Activated CD4-positive, CD25-positive, alpha-beta regulatory T cell treated with anti-CD3 and anti-CD28 coated beads, Interleukin-2, amount 50 U/mL, for 24 hours (primary cell): ENCODE measurements around the gene ANKRD65.
"Not testable (repeated sequence)": the region's sequence is repeated elsewhere in the genome, so short reads cannot be mapped to it uniquely, and the experiment has no call there.

Source experiments
- ATAC-seq, 2 donors: fragments of 150-1000 bp; cut with Tn5 transposase; one replicate each; pipeline ENCODE4 v1.10.0; 2021; ENCODE audit warnings: mild to moderate bottlenecking in 1 of 2, moderate library complexity in 1 of 2

Gene ANKRD65

DNA sequence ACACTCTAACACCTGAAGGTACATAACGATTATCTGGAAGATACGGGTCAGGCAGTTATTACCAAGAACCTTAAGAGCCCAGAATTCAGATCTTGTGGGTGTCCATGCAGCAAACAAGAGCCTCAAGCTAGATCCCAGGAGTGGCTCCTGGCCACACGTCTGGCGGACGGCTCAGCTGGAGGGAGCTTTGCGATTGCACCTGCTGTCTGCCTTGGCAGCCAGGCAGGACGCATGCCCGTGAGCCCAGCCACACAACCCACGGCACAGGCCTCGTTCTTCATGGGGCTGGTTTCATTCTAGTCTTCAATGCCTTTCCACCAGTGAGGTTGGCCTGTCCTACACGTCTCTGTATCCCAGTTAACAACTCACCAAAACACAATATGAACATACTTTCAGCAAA lies 27.6 kb downstream of the ANKRD65 start:
- ATAC-seq: no peak

DNA sequence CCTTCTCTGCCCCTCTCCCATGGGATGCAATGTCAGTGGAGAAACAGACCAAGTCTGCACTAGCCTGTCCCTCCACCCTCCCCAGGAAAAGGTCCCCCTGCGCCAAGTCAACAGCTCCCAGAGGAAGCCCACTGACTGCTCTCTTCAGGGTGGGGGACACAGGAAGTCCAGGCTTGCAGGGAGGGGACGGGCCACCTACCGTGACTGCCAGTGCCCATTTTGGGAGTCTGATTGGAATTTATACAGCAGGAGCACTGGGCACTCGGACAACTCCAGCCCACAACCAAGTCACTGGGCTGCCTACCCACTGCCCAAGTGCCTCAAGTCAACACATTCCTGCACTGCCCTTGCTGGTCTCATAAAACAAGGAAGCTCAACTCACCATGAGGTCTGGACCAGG lies 28.1 kb downstream of the ANKRD65 start:
- ATAC-seq: no peak

DNA sequence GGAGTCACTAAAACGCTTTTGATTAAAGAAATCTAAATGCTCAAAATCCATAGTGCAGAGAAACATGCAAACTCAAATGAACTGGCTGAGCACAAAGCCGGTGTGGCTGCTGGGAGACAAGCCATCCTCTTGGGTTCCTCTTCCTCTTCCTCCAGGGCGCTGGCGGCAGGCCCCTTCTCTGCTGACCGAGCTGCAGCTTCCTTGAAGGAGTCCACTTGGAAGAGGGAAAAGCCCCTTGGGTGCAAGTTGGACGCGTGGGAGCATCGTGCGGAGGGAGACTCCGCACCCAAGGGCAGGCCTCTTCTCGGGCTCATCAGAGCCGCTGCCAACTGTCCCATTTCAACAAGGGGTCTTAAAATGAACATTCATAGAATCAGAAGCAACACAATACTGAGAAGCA lies 29.9 kb downstream of the ANKRD65 start:
- ATAC-seq: no peak

DNA sequence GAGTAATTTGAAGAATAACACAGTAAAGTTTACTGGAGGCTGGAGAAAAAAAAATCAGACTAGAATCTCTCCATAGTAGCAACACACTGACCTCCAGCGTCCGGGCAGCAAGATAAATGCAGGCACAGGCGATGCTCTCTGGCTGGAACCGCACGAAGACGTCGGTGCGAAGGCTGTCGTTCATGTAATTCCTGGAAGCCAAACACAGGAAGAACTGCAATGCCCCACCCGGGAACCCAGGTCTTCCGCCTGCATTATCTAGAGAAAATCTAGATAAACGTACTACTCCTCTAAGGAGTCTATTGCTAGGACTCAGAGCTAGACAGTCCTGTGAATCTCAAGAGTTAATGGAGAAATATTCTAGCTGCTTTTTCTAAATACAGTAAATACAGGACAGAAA lies 30.4 kb downstream of the ANKRD65 start:
- ATAC-seq: no peak

DNA sequence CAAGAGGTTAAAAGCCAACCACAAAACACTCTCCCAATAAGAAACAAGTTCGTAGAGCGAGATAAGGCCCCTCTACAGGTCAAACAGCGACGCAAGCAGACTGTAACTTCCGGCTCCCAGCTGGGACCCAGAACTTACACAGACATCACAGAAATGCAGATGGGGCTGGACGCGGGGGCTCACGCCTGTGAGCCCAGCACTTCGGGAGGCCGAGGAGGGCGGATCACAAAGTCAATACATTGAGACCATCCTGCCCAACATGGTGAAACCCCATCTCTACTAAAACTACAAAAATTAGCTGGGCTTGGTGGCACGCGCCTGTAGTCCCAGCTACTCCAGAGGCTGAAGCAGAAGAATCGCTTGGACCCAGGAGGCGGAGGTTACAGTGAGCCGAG lies 33.0 kb downstream of the ANKRD65 start:
- ATAC-seq: no peak

DNA sequence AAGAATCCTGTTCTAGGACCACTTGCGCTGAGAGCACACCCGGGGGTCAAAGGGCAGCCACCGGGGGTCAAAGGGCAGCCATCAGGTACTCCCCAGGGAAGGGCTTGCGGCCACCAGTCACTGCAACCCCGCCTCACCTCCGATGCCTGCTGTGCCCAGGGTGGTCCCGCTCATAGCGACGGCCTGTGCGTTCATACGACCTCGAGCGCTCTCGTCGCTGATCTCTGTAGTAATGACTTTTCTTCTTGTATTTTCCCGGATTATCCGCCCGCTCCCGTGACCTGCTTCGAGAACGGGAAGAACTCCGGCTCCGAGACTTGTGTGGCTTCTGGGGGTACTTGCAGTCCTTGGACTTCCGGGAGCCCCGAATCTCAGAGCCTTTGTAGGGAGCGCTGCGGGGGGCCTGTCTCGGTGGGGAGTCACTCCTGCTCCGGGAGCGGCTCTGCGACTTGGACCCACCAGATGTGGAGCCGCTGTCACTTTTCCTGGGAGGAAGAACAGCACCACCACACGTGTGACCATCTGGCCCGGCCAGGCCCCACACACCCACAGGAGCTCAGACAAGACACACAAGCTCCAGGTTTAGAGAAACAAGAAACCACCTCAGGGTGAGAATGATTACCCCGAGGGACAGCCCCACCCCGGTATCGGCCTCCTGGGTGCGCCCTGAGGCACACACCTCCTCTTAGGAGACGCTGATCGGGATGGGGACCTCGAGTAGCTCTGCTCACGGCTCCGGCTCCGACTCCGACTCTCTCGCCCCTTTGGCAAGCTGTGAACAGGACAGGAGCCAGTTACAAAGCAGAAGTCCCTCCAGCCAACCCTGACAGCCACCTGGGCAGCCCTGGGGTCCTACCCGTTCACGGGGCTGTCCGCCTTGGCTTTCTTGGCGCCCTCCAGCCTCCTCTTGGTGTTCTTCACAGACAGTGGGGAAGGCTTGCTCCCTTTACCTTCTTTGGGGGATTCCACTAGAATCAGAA lies 33.7 kb downstream of the ANKRD65 start:
- no peak for ATAC-seq

DNA sequence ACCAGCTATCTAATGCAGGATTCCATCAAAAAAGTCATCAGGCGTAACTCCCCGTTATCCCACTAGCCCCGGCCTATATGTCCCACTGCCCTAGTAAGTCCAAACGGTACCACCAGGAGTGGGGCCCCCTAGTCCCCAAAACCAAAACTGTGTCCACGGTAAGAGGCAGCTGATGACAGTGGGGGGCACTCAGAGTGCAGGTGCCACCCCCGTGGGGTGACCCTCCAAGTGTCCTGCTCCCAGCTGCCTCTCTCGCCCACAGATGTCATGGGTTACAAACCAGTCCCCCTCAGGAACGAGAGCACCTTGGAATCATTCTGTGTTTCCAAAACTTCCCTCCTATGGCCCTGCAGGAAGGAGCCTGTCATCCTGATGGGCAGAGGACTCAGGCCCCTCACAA lies 35.1 kb downstream of the ANKRD65 start:
- ATAC-seq: no peak

DNA sequence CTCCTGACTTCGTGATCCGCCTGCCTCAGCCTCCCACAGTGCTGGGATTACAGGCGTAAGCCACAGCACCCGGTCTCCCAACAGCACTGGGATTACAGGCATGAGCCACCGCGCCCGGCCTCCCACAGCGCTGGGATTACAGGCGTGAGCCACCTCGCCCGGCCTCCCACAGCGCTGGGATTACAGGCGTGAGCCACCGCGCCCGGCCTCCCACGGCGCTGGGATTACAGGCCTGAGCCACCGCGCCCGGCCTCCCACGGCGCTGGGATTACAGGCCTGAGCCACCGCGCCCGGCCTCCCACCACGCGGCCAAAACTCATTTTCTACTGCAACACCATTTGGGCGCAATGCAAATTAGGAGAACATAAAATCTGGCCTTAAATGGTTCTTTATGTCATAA lies 35.7 kb downstream of the ANKRD65 start:
- not testable (repeated sequence) for ATAC-seq

DNA sequence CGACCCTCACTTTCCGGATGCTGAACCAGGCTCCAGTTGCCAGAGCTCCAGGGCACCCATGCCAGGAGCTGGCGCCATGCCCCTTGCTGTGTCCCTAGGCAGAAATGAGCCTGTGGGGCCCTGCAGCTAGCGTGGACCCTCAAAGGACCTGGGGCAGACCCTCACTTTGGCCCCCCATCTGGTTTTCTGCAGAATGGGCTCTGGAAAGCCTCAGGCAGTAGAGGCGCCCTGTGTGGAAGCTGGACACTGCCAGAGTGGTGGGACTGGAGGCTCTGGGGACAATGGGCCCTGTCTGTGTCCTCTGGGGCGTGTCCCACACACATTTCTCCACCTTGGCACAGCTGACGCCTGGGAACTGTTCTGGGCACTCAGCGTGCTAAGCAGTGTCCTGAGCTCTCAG lies 39.8 kb downstream of the ANKRD65 start:
- no peak for ATAC-seq

DNA sequence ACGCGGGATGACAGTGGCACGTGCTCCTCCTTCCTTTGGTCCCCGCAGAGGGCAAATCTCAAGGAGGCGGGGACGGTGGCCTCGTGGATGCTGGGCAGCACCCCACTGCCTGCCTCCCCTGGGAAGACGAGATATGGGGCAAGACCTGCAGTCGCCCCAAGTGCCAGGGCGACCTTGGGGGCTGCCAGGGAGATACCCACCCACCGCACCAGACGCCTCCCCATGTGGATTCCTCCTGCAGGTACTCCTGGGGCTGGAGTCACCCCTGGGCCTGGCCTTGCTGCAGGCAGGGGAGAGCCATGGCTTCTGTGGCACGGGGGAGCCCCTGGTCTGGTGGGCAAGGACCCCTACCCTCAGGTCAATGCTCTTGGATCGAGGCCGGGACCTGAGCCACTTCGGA lies 40.2 kb downstream of the ANKRD65 start:
- ATAC-seq: no peak

DNA sequence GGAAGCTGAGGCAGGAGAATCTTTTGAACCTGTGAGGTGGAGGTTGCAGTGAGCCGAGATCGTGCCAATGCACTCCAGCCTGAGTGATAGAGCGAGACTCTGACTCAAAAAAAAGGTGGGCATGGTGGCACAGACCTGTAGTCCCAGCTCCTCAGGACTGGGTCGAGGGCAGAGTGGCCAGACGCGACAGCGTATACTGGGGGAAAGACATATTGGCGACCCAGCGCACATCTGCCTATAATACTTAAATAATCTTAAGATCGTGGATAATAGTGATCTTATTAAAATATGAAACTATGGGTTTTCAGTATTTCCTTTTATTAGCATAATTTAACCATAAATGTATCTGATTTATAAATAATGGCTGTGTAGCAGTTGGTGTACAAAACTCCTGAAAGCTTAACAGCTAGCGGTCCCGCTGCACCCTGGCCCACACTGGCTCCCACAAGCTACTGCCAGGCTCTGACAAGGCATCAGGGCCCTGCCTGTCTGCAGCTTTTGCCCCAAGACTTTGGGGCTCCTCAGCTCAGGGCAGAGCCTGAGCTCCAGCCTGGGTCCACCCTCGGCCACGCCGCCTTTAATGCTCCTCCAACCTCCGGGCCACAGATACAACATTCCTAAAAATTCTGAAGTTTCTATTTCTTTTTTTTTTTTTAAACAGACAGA lies 43.4 kb downstream of the ANKRD65 start:
- no peak for ATAC-seq

DNA sequence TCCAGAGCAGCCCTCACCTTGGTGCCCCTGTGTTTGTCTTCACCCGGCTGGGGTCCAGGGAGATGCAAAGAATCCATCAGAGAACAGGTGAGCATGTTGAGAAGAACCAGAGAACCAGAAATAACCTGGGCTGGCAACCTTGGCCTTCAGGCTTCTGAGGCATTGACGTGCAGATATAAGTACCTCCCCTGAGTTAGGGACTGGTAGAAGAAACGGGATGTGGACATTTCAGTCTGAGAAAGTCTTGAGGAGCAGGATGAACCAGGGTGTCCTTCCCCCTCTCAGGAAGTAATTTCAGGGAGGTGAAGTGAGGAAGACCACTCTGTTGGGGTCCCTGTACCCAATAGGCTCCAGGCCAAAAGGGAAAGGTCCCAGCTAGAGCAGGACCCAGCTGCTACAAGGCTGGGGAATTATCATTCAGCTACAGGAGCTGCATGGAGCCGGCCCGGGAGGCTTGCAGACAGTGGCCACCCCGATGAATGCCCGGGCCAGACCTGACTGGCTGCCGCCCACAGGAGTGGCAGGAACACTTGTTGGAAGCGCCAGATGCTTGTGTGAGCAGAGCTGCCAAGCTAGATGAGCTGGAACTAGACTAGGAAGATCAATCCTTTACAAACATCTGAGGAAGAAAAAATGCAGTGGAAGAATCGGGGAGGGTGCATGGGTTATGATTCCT lies 44.4 kb downstream of the ANKRD65 start:
- no peak for ATAC-seq

DNA sequence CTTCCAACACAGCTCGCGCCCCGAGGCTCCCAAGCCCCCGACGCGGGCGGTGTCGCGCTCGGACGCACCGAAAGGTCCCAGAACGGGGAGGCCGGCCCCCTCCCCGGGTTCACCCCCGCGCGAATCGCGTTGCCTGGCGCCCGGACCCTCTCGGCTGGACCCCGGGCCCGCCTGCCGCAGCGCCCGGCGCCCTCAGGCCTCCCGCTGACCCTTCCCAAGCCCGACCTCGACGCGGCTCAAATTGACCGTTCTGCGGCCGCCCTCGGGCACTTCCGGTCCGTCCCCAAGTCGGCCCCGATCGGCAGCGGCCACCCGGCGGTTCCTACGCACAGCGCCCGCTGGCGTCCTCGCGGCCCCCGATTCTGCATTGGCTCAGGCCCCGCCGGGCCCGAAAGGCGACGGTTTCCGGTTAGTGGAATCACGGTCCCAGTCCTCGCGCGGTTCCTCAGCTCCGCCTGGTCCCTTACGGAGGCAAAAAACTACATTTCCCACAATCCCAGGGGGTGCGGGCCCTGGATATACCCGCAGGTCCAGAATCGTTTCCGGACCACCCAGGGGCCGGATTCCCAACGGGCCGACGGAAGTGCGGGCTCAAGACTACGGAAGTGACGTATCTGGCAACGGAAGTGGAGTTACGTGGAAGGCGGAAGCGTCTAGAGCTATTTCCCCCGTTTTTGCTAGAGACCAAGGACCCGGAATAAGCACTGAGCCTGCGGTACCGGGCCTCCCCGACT lies 46.0 kb downstream of the ANKRD65 start, which contains the start of gene AURKAIP1:
Gene AURKAIP1 (minus strand): TSS at position 279 of the 734 bp plus-strand sequence. CDS start 451 bp downstream, outside the sequence.
- ATAC-seq: peak; percentile 96 to 97

DNA sequence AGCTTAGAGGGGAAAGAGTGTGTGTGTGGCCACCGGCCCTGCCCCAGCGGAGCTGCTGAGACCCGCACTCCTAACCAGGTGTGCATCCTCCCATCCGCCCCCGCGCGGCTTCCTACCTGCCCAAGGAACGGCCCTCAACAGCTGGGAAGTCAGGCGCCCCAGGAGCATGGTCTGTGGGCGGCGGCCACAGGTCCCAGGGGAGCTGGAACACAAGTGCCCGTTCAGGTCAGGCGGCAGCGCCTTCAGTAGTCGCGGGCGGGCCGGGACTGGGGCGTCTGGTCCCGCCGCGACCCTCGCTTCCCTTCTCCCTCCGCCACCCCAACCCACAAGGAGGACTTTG lies 46.5 kb downstream of the ANKRD65 start:
- ATAC-seq: no peak

DNA sequence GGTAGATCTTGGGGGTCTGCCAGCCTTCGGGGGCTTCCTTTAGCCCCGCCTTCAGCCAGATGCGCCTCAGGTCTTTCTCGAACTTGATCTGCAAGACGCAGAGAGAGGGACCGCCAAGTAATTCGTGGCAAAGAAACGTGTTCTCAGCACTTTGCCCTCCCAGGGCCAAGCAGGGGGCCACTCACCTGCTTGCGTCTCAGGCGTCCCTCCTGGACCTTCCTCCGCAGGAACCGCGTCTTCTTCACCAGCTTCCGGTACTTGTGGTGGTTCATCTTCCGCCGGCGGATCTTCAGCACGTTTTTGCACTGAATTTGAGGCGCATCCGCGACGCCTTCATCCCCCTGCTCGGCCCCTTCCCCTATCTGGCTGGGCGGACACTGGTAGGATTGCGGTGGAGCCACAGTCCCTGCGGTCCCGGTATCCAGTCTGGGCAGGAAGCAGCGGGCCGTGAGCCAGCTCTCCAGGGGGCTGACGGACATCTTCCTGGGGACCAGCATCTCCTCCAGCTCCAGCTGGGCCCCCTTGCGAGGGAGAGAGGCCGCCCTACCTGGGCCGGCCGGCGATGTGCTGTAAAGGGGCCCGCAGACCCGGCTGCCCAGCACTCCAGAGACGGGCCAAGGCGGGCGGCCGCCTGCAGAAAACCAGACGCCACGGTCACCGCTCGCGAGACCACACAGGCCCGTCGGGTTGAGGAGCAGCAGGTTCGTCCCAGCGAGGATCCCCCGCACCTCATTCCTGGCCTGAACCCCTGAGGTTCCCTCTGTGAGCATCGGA lies 47.1 kb downstream of the ANKRD65 start:
- ATAC-seq: no peak

DNA sequence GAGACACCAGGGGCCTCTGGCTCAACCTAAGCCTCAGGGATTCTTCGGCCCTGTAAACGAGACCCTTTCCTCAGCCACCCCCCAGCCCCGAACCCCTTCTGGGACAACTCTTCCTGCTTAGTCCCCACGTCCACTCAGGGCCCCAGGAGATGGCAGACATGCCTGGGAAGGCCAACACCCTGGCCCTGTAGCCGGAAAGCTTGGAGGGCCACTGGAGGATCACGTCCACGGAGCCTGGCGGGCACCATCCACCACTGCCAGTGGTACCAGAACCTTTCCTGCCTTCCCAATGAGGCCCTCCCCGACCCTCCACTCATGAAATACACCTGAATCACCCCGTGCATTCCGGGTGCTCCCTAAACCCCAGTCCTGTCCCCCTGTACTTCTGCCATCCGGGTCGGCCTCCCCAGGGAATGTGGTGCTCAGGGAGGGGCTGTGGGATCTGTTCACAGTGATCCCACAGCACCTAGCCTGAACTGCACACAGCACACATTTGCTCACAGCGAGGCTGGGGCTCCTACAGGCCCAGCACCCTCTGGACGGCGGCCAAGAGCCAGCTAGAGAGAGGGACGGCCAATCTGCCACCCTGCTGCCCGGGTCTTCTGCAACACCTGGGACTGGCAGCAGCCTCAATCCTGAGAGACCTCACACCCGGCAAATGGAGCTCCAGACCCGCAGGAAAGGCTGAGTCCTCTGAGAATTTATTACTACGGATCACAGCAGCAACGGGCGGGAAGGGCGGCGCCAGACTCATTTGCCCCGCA lies 47.8 kb downstream of the ANKRD65 start:
- ATAC-seq: no peak

DNA sequence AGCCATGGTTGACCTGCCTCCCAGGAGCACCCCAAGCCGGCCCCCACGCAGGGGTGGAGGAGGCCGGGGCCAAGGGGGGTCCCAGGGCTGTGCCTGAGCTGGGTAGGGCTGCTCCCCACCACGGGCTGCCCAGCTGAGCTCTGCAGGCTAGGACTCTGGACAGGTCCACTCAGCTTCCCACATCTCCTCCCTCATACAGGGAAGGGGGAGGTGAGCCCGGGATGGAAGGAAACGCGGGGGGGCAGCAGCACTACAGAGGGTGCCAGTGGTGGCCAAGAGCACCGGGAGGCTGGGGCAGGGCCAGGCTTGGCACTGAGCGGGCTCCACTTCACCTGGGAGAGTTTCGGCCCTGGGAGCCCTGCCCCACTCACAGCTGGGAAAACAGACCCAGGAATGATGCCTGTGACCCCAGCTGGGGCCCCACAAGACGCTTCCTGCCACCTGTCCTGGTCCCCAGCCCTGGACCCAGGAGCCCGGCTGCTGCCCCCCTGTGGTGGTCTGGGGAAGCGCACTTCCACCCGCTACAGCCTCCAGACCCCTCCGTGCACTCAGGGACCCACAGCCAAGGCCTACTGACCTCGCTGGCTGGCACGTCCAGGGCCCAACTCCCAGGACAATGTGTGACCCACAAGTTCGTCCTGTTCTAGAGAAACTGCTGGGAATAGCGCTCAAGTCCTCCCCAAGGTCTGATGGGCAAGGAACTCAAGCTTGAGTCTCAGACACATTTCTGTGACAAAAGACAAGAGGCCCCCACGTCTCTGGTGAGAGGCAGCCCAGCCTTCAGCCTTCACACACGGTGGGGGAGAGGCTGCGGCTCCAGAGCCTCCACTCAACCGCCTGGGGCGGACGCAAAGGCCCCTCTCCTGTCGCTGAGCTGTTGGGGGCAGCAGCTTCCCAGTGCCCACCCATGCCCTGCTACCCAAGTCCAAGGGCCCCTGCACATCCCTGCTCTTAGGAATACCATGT lies 49.0 kb downstream of the ANKRD65 start:
- peak in 1 of 2 donors; percentile 8 for ATAC-seq

DNA sequence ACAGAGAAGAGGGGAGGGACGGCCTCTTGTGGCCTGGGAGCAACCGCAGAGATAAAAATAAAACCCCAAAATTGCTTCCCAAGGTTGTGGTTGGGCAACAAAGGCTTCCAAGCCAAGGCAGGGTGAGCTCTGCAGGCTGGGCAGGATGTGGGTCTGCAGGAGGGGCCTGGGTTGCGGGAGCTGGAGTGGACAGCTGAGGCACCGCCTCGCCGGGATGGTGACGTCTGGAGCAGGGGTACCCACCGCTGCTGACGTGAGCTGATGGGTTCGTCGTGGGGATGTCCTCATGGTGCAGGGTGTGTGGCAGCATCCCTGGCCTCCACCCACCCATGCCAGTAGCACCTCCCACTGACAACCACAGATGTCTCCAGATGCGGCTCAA lies 49.7 kb downstream of the ANKRD65 start:
- ATAC-seq: no peak

DNA sequence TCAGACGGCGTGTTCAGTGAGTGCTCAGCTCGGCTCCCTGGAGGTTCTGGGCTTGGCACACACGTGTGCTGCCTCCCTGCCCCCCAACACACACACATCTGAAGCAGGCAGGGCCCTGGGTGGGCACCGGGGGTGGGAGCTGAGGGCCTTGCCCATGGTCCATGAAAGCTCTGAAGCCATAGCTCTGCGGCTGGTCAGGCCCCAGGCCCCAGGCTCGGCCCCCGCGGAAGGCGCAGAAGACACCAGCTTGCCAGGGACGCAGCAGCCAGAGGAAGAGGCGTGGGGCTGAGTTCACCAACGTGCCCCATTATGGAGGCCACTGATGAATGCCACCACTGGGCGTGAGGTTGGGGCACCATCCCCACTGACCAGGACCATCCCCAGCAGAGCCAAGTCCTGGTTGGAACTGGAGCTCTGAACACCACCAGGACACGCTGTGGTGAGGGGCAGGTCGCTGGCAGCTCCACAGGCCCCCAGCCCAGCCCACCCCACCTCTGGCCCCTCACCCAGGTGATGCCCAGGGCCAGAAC lies 50.2 kb downstream of the ANKRD65 start:
- no peak for ATAC-seq

DNA sequence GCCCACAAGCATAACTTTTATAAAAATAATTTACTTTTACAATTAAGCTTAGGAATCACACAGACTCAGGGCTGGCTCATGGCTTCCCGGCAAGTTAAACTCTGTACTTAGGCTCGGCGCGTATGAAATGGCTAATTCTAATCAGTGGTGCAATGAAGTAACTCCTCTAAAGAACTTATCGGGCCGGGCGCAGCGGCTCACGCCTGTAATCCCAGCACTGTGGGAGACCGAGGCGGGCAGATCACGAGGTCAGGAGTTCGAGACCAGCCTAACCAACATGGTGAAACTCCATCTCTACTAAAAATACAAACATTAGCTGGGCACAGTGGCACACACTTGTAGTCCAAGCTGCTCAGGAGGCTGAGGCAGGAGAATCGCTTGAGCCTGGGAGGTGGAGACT lies 51.0 kb downstream of the ANKRD65 start:
- ATAC-seq: not testable (repeated sequence)
